Esophagus muscularis mucosa (tissue), 4 donors: ENCODE measurements around the gene ZFYVE28.

ENCODE experiments used
- CTCF ChIP-seq, 3 experiments: fragments of 200-600 bp in 2 of 3; fragments of 450-650 bp in 1 of 3; sonication (generic) in 2 of 3; IDR thresholded peaks; one replicate each; pipeline ENCODE4 v1.5.1; 2017 to 2019; ENCODE audit warnings: antibody characterized with exemption in 3 of 3, mild to moderate bottlenecking in 2 of 3, moderate library complexity in 1 of 3
- EP300 ChIP-seq: sonication (generic); formaldehyde crosslinking; IDR thresholded peaks from one replicate; pipeline ENCODE4 v1.6.1; 2017; ENCODE audit warnings: antibody characterized with exemption
- POLR2A ChIP-seq: fragments of 450-650 bp; IDR thresholded peaks from one replicate; pipeline ENCODE4 v1.6.1; 2017; ENCODE audit warnings: antibody characterized with exemption, moderate library complexity, mild to moderate bottlenecking, low read depth
- POLR2AphosphoS5 ChIP-seq, 2 donors: sonication (generic); formaldehyde crosslinking; IDR thresholded peaks; one replicate each; pipeline ENCODE4 v1.6.1; 2017; ENCODE audit warnings: antibody characterized with exemption in 2 of 2

- TF ChIP-seq POLR2A (no peak), CTCF (IDR thresholded peaks at IDR 0.05) (no peak), POLR2AphosphoS5 (IDR thresholded peaks at IDR 0.05) (no peak), EP300 (no peak)
Measured at GRCh38 chr4:2352729-2353221, 65.7 kb downstream of the ZFYVE28 start.
